ENCODE data around the gene ARHGAP5.

ARHGAP5 gene, protein sequence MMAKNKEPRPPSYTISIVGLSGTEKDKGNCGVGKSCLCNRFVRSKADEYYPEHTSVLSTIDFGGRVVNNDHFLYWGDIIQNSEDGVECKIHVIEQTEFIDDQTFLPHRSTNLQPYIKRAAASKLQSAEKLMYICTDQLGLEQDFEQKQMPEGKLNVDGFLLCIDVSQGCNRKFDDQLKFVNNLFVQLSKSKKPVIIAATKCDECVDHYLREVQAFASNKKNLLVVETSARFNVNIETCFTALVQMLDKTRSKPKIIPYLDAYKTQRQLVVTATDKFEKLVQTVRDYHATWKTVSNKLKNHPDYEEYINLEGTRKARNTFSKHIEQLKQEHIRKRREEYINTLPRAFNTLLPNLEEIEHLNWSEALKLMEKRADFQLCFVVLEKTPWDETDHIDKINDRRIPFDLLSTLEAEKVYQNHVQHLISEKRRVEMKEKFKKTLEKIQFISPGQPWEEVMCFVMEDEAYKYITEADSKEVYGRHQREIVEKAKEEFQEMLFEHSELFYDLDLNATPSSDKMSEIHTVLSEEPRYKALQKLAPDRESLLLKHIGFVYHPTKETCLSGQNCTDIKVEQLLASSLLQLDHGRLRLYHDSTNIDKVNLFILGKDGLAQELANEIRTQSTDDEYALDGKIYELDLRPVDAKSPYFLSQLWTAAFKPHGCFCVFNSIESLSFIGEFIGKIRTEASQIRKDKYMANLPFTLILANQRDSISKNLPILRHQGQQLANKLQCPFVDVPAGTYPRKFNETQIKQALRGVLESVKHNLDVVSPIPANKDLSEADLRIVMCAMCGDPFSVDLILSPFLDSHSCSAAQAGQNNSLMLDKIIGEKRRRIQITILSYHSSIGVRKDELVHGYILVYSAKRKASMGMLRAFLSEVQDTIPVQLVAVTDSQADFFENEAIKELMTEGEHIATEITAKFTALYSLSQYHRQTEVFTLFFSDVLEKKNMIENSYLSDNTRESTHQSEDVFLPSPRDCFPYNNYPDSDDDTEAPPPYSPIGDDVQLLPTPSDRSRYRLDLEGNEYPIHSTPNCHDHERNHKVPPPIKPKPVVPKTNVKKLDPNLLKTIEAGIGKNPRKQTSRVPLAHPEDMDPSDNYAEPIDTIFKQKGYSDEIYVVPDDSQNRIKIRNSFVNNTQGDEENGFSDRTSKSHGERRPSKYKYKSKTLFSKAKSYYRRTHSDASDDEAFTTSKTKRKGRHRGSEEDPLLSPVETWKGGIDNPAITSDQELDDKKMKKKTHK (N-terminal part only)

GRCh38 chr14:32077081-32078022 lies at the start of gene ARHGAP5:
Gene ARHGAP5, plus strand, starts transcription at chr14:32077304. Its CDS starts 13,366 bp downstream, at chr14:32090670.
- Histone ChIP-seq H3K4me1 (ENCODE audit: insufficient read depth, low read length) (peaks cover 35% of the 10 kb centered on the region), H3K27me3 (ENCODE audit: control insufficient read depth in 1 of 2, insufficient read depth in 2 of 2, low read length in 2 of 2) (no peaks in the 10 kb centered on the region), H3K27ac (ENCODE audit: low read depth, low read length) (peak within 1 kb of the TSS; percentile 99), H3K9me3 (ENCODE audit: low read length) (no peaks in the 10 kb centered on the region), H3K4me3 (ENCODE audit: low read depth in 1 of 2, low read length in 2 of 2) (peak within 1 kb of the TSS; percentile 93 to 95), H3K9ac (ENCODE audit: low read length) (peak within 1 kb of the TSS; percentile 92), H3K36me3 (ENCODE audit: insufficient read depth, low read length) (no peaks in the 10 kb centered on the region)

- Histone ChIP-seq H3K4me3 (ENCODE audit: low read depth in 1 of 2, low read length in 2 of 2) (no peak overlapping the region), H3K27me3 (ENCODE audit: control insufficient read depth in 1 of 2, insufficient read depth in 2 of 2, low read length in 2 of 2) (no peaks in the 10 kb centered on the region), H3K9ac (ENCODE audit: low read length) (no peak overlapping the region), H3K9me3 (ENCODE audit: low read length) (no peaks in the 10 kb centered on the region), H3K27ac (ENCODE audit: low read depth, low read length) (no peak overlapping the region), H3K36me3 (ENCODE audit: insufficient read depth, low read length) (no peaks in the 10 kb centered on the region), H3K4me1 (ENCODE audit: insufficient read depth, low read length) (no peaks in the 10 kb centered on the region)
These were observed 48.5 kb upstream of the ARHGAP5 start for GRCh38 chr14:32028599-32028998.

- Histone ChIP-seq H3K4me1 (ENCODE audit: insufficient read depth, low read length) (no peaks in the 10 kb centered on the region), H3K4me3 (ENCODE audit: low read depth in 1 of 2, low read length in 2 of 2) (no peak overlapping the region), H3K36me3 (ENCODE audit: insufficient read depth, low read length) (no peaks in the 10 kb centered on the region), H3K9me3 (ENCODE audit: low read length) (no peaks in the 10 kb centered on the region), H3K27me3 (ENCODE audit: control insufficient read depth in 1 of 2, insufficient read depth in 2 of 2, low read length in 2 of 2) (no peaks in the 10 kb centered on the region), H3K27ac (ENCODE audit: low read depth, low read length) (no peak overlapping the region), H3K9ac (ENCODE audit: low read length) (no peak overlapping the region)
These were observed 43.6 kb upstream of the ARHGAP5 start for GRCh38 chr14:32033543-32033942.

GRCh38 chr14:32038876-32039275 lies 38.2 kb upstream of the ARHGAP5 start:
- no peaks in the 10 kb centered on the region for H3K9me3 ChIP-seq (ENCODE audit: low read length)
- H3K27me3 ChIP-seq (ENCODE audit: control insufficient read depth in 1 of 2, insufficient read depth in 2 of 2, low read length in 2 of 2) = no peaks in the 10 kb centered on the region
- no peak overlapping the region for H3K4me3 ChIP-seq (ENCODE audit: low read depth in 1 of 2, low read length in 2 of 2)
- H3K36me3 ChIP-seq (ENCODE audit: insufficient read depth, low read length) = no peaks in the 10 kb centered on the region
- H3K9ac ChIP-seq (ENCODE audit: low read length) = no peak overlapping the region
- no peaks in the 10 kb centered on the region for H3K4me1 ChIP-seq (ENCODE audit: insufficient read depth, low read length)
- H3K27ac ChIP-seq (ENCODE audit: low read depth, low read length) = no peak overlapping the region

DNA sequence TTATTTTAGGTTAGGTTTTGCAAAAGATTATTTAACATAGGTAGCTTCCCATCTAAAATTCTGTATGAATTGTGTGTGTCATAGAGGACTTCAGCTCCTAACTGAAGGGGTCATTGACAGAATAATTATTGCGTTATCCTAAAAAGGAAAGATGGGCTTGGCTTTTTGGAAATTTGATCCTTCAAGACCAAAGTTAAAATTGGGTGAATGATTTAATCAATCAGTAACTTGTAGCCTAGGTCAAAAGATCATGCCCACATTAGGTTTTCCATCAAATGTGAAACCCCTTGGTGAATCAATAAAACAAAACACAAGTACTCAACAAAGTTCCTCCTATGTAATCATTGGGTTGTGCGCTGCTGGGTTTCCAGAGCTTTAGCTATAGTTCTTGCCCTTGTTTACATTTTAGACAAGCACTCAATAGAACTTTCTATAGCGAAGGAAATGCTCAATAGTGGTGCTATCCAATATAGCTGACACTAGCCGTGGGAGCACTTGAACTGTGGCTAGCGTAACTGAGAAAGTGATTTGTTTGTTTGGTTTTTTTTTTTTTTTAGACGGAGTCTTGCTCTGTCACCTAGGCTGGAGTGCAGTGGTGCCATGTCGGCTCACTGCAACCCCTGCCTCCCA lies 37.6 kb upstream of the ARHGAP5 start:
- no peaks in the 10 kb centered on the region for H3K9me3 ChIP-seq (ENCODE audit: low read length)
- no peak overlapping the region for H3K9ac ChIP-seq (ENCODE audit: low read length)
- H3K27me3 ChIP-seq (ENCODE audit: control insufficient read depth in 1 of 2, insufficient read depth in 2 of 2, low read length in 2 of 2) = no peaks in the 10 kb centered on the region
- no peak overlapping the region for H3K27ac ChIP-seq (ENCODE audit: low read depth, low read length)
- no peak overlapping the region for H3K4me3 ChIP-seq (ENCODE audit: low read depth in 1 of 2, low read length in 2 of 2)
- no peaks in the 10 kb centered on the region for H3K4me1 ChIP-seq (ENCODE audit: insufficient read depth, low read length)
- no peaks in the 10 kb centered on the region for H3K36me3 ChIP-seq (ENCODE audit: insufficient read depth, low read length)

DNA sequence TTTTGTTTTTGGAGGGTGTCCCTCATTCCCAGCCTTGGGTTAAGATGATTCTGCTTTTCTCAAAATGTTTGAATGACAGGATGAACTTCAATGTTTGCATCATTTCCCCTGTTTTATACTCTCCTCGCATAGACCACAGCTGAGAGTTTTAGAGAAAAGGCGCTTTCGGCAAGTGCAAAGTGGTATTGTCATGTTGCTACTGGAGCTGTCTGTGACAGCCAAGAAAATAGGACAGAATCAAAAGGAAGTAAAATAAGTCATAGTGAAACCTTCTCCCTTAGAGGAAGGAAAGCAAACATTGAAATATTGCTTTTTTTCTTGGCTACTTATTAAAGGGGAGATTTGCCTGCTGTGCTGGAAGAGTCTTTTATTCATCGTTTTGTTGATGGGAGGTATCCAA lies 33.5 kb upstream of the ARHGAP5 start:
- Histone ChIP-seq H3K36me3 (ENCODE audit: insufficient read depth, low read length) (no peaks in the 10 kb centered on the region), H3K27me3 (ENCODE audit: control insufficient read depth in 1 of 2, insufficient read depth in 2 of 2, low read length in 2 of 2) (no peaks in the 10 kb centered on the region), H3K9ac (ENCODE audit: low read length) (no peak overlapping the region), H3K4me1 (ENCODE audit: insufficient read depth, low read length) (no peaks in the 10 kb centered on the region), H3K27ac (ENCODE audit: low read depth, low read length) (no peak overlapping the region), H3K9me3 (ENCODE audit: low read length) (no peaks in the 10 kb centered on the region), H3K4me3 (ENCODE audit: low read depth in 1 of 2, low read length in 2 of 2) (no peak overlapping the region)

DNA sequence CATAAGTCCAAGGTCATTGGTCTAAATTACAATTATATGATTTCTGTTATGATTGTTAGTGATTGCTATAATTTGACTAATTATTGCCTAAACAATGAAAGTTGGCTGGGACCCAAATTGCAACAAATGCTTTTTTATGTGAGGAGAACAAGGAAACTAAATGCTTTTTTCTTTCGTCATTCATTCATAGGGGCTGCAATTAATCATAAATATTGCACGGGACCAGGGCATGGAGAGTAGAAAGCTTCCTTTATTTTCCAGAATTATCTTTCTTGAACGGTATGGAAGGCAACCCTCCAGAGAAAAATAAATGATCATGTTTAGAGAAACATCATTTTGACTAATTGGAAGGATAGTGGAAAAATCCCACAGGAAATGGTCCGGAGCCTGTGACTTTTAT lies 32.6 kb upstream of the ARHGAP5 start:
- H3K4me1 ChIP-seq (ENCODE audit: insufficient read depth, low read length) = no peaks in the 10 kb centered on the region
- no peaks in the 10 kb centered on the region for H3K36me3 ChIP-seq (ENCODE audit: insufficient read depth, low read length)
- no peak overlapping the region for H3K27ac ChIP-seq (ENCODE audit: low read depth, low read length)
- H3K9me3 ChIP-seq (ENCODE audit: low read length) = no peaks in the 10 kb centered on the region
- H3K9ac ChIP-seq (ENCODE audit: low read length) = no peak overlapping the region
- H3K27me3 ChIP-seq (ENCODE audit: control insufficient read depth in 1 of 2, insufficient read depth in 2 of 2, low read length in 2 of 2) = no peaks in the 10 kb centered on the region
- H3K4me3 ChIP-seq (ENCODE audit: low read depth in 1 of 2, low read length in 2 of 2) = no peak overlapping the region

DNA sequence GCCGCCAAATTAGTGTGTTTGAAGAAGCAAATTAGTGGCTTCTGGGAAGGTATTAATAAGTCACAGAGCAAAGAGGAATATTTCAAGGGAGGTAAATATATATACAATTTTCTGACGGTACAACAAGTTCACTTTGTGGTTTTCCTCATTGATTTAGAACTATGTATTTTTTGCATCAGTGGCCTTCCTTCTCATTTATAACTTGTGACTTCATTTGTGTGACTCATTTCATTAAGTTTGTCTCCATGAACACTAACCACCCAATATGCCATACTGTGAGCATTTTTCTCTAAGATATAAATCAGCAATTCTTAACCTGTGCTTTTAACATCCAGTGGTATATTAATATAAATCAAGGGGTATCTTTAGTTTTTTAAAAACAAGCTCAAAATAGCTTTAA lies 29.3 kb upstream of the ARHGAP5 start:
- Histone ChIP-seq H3K36me3 (ENCODE audit: insufficient read depth, low read length) (no peaks in the 10 kb centered on the region), H3K27ac (ENCODE audit: low read depth, low read length) (no peak overlapping the region), H3K27me3 (ENCODE audit: control insufficient read depth in 1 of 2, insufficient read depth in 2 of 2, low read length in 2 of 2) (no peaks in the 10 kb centered on the region), H3K9me3 (ENCODE audit: low read length) (no peaks in the 10 kb centered on the region), H3K4me1 (ENCODE audit: insufficient read depth, low read length) (no peaks in the 10 kb centered on the region), H3K9ac (ENCODE audit: low read length) (no peak overlapping the region), H3K4me3 (ENCODE audit: low read depth in 1 of 2, low read length in 2 of 2) (no peak overlapping the region)

DNA sequence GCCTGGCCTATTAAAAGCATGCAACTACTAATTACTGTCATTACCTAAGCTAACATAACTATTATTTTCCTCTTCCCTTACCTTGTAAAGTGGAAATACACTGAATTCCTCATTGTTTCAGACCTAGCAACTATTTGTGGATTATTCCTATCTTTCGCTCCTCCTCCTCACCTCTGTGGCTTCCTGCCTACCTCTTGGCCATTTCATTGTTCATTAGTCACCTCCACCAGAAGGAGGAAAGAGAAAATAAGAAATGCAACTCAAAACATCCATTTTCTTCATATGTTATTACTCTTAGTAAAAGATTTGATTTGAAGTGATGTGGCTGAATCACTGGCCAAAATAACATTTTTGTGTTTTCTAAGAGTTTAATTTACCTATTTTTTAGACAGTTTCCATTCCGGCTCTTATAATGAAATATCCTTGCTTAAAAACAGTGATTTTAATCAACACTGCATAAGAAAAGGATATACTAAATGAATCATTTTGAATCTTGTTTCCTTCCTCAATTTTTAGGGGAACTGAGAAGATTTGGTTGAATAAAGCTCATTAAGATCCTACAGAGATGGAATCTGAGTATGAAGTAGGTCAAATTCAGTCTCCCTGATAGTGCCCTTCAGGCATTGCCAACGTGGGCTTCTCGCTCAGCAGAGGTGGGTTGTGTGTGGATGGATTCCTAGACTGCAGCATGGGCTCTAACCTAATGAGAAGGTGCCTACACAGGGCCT lies 27.6 kb upstream of the ARHGAP5 start:
- Histone ChIP-seq H3K27ac (ENCODE audit: low read depth, low read length) (no peak overlapping the region), H3K27me3 (ENCODE audit: control insufficient read depth in 1 of 2, insufficient read depth in 2 of 2, low read length in 2 of 2) (no peaks in the 10 kb centered on the region), H3K9me3 (ENCODE audit: low read length) (no peaks in the 10 kb centered on the region), H3K4me3 (ENCODE audit: low read depth in 1 of 2, low read length in 2 of 2) (no peak overlapping the region), H3K9ac (ENCODE audit: low read length) (no peak overlapping the region), H3K36me3 (ENCODE audit: insufficient read depth, low read length) (no peaks in the 10 kb centered on the region), H3K4me1 (ENCODE audit: insufficient read depth, low read length) (no peaks in the 10 kb centered on the region)

DNA sequence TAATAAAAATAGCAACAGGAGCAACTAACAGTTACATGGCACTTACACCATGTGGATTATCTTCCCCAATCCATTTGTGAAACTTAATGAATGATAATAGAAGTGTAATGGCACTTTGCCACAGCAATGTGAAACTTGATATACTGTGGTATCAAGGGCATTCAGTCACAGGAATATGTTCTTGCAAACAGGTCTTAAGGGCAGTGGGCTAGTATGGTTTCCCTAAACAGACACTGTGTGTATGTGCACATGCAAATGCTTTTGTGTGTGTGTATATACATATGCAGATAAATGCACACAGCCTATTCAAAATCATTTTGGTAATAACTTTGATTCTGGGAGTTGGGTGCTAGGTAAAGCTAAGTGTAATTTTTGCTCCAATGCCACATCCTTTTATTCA lies 26.2 kb upstream of the ARHGAP5 start:
- Histone ChIP-seq H3K4me3 (ENCODE audit: low read depth in 1 of 2, low read length in 2 of 2) (no peak overlapping the region), H3K9me3 (ENCODE audit: low read length) (no peaks in the 10 kb centered on the region), H3K9ac (ENCODE audit: low read length) (no peak overlapping the region), H3K27me3 (ENCODE audit: control insufficient read depth in 1 of 2, insufficient read depth in 2 of 2, low read length in 2 of 2) (no peaks in the 10 kb centered on the region), H3K27ac (ENCODE audit: low read depth, low read length) (no peak overlapping the region), H3K36me3 (ENCODE audit: insufficient read depth, low read length) (no peaks in the 10 kb centered on the region), H3K4me1 (ENCODE audit: insufficient read depth, low read length) (no peaks in the 10 kb centered on the region)
